HPDE6-E6E7 (cell line): ENCODE results near the gene TMEM266.

Experiments
- DNase-seq: peaks from one replicate; pipeline ENCODE4 v3.0.0; 2011; ENCODE audit warnings: missing footprints; ENCODE audit errors: extremely low spot score

TMEM266 gene

DNA sequence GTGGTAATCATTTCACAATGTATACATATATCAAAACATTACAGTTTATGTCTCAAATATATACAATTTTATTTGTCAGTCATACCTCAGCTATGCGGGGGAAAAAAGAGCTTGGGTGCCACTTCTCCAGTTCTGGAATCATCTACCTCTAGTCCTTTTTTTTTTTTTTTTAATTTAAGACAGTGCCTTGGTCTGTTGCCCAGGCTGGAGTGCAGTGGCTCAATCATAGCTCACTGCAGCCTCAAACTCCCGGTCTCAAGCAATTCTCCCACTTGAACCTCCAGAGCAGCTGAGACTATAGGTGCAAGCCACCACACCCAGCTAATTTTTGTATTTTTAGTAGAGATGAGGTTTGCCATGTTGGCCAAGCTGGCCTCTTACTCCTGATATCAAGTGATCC, 67.4 kb downstream of the TMEM266 start:
- no peak for DNase-seq

GRCh38 chr15:76127880-76128279, 68.1 kb downstream of the TMEM266 start:
- no peak for DNase-seq

GRCh38 chr15:76134537-76134936, 74.8 kb downstream of the TMEM266 start:
- no peak for DNase-seq

- DNase-seq, result no peak
These were observed 75.7 kb downstream of the TMEM266 start for GRCh38 chr15:76135516-76135915.

GRCh38 chr15:76138436-76138835, 78.7 kb downstream of the TMEM266 start:
- peak; percentile 69 for DNase-seq

GRCh38 chr15:76139368-76140073, 79.7 kb downstream of the TMEM266 start:
- peak; percentile 75 for DNase-seq

DNA sequence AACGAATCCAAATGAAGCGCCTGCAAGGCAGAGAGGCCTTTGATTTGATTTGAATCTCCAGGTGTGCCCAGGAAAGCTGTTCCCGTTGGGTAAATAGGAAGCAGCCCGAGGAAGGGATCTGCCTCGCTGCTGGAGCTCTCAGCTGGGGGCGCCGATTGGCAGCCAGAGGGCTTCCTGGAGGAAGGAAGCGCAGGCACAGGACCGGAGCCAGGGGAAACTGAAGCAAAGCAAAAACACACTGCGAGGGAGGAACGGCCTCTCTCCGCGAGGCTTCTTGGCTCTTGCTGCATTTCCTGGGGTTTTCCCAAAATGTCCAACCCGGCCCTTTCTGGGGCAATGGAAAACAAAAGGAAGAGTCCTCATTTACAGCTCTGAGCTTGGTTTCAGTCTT, 80.3 kb downstream of the TMEM266 start:
- DNase-seq, result no peak

DNA sequence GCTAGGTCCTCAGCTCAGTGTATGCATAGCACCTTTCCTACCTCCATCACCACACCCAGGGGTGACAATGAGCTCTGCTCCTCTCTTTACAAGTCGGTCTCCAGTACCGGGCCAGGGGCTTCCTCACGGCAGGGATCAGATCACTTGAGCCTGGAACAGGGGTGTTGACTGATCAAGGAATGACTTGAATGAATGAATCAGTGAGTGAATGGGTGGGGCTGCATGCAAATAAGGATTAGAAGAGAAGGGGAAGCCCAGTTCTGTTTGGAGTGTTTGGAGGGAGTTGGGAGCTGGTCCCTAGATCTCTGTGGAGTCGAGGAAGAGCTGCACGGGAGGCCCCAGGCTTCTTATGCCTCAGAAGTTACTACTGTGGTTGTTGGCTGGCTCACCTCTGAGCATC, 87.0 kb downstream of the TMEM266 start:
- no peak for DNase-seq

- DNase-seq, result peak; percentile 81
These were observed 88.3 kb downstream of the TMEM266 start for GRCh38 chr15:76147906-76148570.

DNA sequence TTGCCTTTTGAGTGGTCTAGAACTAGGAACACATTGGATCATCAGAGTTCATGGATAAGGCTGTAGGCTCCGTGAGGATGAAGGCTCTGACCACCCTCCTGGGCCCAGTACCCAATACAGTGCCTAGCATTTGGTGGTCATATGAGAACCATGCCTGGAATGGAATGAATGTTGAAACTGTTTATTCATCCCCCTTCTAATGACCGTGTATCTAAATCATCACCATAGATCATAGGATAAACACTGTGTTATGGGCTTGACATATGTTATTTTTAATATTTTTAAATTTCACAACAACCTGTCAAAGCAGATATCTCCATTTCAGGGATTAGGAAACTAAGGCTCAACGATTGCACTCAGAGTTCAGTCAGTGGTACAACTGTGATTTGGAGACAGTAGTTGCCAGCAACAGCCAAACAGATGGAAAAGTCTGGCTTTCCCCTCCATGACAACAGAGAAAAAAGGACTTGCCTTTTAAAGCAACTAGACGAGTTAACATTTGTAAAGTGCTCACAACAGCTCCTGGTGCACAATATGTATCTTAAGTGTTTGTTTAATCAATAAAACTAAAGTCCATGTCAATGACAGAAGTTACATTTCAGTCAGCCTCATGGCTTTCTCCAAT, 89.6 kb downstream of the TMEM266 start:
- no peak for DNase-seq

- no peak for DNase-seq
These were observed 90.7 kb downstream of the TMEM266 start for GRCh38 chr15:76150513-76150912.

GRCh38 chr15:76150971-76151598, 91.3 kb downstream of the TMEM266 start:
- DNase-seq, result peak; percentile 86

- no peak for DNase-seq
These were observed 91.8 kb downstream of the TMEM266 start for GRCh38 chr15:76151599-76151974.

DNA sequence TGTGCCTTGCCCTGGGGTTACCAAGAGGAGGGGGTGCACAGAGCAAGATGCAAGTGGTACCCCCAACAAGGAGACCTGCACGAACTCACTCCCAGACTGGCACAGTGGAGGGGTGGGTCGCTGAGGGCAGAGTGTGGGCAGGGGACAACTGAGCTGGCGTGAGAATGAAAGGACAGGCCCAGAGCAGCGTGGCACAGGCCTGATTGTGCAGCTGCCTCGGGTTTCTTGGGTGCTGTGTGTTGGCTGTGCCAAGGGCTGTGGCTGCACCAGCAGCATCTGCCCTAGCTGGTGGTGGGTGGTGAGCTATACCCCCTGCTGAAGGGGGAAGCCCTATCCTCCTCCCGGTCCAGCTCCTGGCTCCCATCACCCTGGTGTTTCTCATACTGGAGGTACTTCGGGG, 92.4 kb downstream of the TMEM266 start:
- DNase-seq, result no peak

- DNase-seq, result no peak
These were observed 93.7 kb downstream of the TMEM266 start for GRCh38 chr15:76153241-76154197.

DNA sequence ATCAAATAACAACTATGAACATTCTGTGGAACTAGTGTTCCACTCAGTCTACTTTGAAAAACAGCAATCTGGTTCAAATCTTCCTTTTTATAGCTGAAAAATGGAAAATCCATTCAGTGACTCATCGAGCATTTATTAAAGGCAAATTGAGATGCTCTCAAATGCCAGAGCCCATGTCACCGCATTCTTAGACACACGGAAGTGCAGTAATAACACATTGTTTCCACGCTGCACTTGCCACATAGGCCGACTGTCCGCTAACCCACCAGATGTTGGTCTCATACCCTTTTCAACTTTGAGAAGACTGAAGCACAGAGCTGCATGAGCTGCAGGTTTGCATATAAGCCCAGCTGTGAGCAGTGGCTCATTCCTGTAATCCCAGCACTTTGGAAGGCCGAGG, 95.9 kb downstream of the TMEM266 start:
- DNase-seq, result no peak

GRCh38 chr15:76158226-76158625, 98.4 kb downstream of the TMEM266 start:
- no peak for DNase-seq

GRCh38 chr15:76158815-76159214, 99.0 kb downstream of the TMEM266 start:
- DNase-seq, result no peak

GRCh38 chr15:76159282-76159681, 99.5 kb downstream of the TMEM266 start:
- no peak for DNase-seq

GRCh38 chr15:76160426-76161152, 100.8 kb downstream of the TMEM266 start:
- DNase-seq, result no peak
